HepG2 (cell line): Measurements from ENCODE around the gene LIPT2. TPM values are rescaled to one million over a fixed set of nuclear protein-coding genes. Genes with fewer than 3 reads are reported as not detected.
A peak's percentile ranks its signal among the peaks of the same experiment; 100 is the strongest.

Source experiments
- ARNTL ChIP-seq: sonication (generic); formaldehyde crosslinking; IDR thresholded peaks from 2 replicates; pipeline ENCODE4 v1.4.0; 2020; ENCODE audit warnings: mild to moderate bottlenecking, missing genetic modification reagents
- ESRRA ChIP-seq: sonication (generic); formaldehyde crosslinking; IDR thresholded peaks from 2 replicates; pipeline ENCODE4 v1.5.1; 2020; ENCODE audit warnings: mild to moderate bottlenecking, low read depth, missing genetic modification reagents
- FLYWCH1 ChIP-seq: sonication (generic); formaldehyde crosslinking; IDR thresholded peaks from 2 replicates; pipeline ENCODE4 v1.8.1; 2023; ENCODE audit warnings: mild to moderate bottlenecking, missing genetic modification reagents
- FOXO1 ChIP-seq: sonication (generic); formaldehyde crosslinking; IDR thresholded peaks from 2 replicates; pipeline ENCODE4 v1.4.0; 2020; ENCODE audit warnings: missing genetic modification reagents
- GLI4 ChIP-seq: sonication (generic); formaldehyde crosslinking; IDR thresholded peaks from 2 replicates; pipeline ENCODE4 v1.5.1; 2020; ENCODE audit warnings: missing genetic modification reagents, mild to moderate bottlenecking, moderate library complexity, borderline replicate concordance
- GRHL1 ChIP-seq: sonication (generic); formaldehyde crosslinking; conservative IDR thresholded peaks from 2 replicates; pipeline ENCODE4 v1.8.0; 2022; ENCODE audit warnings: missing genetic modification reagents
- HNRNPL ChIP-seq: fragments of 200-400 bp; formaldehyde crosslinking; IDR thresholded peaks from 2 replicates; pipeline ENCODE4 v1.6.1; 2017; ENCODE audit warnings: mild to moderate bottlenecking, low read depth, low read length
- MLLT10 ChIP-seq: sonication (generic); formaldehyde crosslinking; IDR thresholded peaks from 2 replicates; pipeline ENCODE4 v1.4.0; 2020; ENCODE audit warnings: missing genetic modification reagents
- MYNN ChIP-seq: sonication (generic); formaldehyde crosslinking; IDR thresholded peaks from 2 replicates; pipeline ENCODE4 v1.4.0; 2020; ENCODE audit warnings: mild to moderate bottlenecking, low read depth, missing genetic modification reagents
- NR1H2 ChIP-seq: sonication (generic); formaldehyde crosslinking; IDR thresholded peaks from 2 replicates; pipeline ENCODE4 v1.8.1; 2022; ENCODE audit warnings: low read depth, missing genetic modification reagents, borderline replicate concordance
- PRMT3 ChIP-seq: sonication (generic); formaldehyde crosslinking; IDR thresholded peaks from 2 replicates; pipeline ENCODE4 v1.8.1; 2022; ENCODE audit warnings: low read depth, mild to moderate bottlenecking, moderate library complexity, missing genetic modification reagents, borderline replicate concordance
- SIX1 ChIP-seq: sonication (generic); formaldehyde crosslinking; IDR thresholded peaks from 2 replicates; pipeline ENCODE4 v1.4.0; 2020; ENCODE audit warnings: missing genetic modification reagents, borderline replicate concordance
- SKIL ChIP-seq: sonication (generic); formaldehyde crosslinking; IDR thresholded peaks from 2 replicates; pipeline ENCODE4 v1.8.0; 2022; ENCODE audit warnings: missing genetic modification reagents, mild to moderate bottlenecking, moderate library complexity, borderline replicate concordance
- TMF1 ChIP-seq: sonication (generic); formaldehyde crosslinking; IDR thresholded peaks from 2 replicates; pipeline ENCODE4 v1.8.1; 2022; ENCODE audit warnings: low read depth, missing genetic modification reagents
- TP53 ChIP-seq: sonication (generic); formaldehyde crosslinking; conservative IDR thresholded peaks from 2 replicates; pipeline ENCODE4 v1.4.0; 2020; ENCODE audit warnings: missing genetic modification reagents
- YEATS2 ChIP-seq: sonication (generic); formaldehyde crosslinking; IDR thresholded peaks from 2 replicates; pipeline ENCODE4 v1.4.0; 2020; ENCODE audit warnings: missing genetic modification reagents, borderline replicate concordance
- ZNF20 ChIP-seq: sonication (generic); formaldehyde crosslinking; IDR thresholded peaks from 2 replicates; pipeline ENCODE4 v1.4.0; 2020; ENCODE audit warnings: mild to moderate bottlenecking, moderate library complexity, missing genetic modification reagents
- ZNF280D ChIP-seq: sonication (generic); formaldehyde crosslinking; IDR thresholded peaks from 2 replicates; pipeline ENCODE4 v1.5.1; 2020; ENCODE audit warnings: mild to moderate bottlenecking, missing genetic modification reagents
- ZNF34 ChIP-seq: sonication (generic); formaldehyde crosslinking; IDR thresholded peaks from 2 replicates; pipeline ENCODE4 v1.4.0; 2020; ENCODE audit warnings: mild to moderate bottlenecking, missing genetic modification reagents, borderline replicate concordance
- ZNF350 ChIP-seq: sonication (generic); formaldehyde crosslinking; IDR thresholded peaks from 2 replicates; pipeline ENCODE4 v1.4.0; 2020; ENCODE audit warnings: mild to moderate bottlenecking, low read depth, missing genetic modification reagents, borderline replicate concordance
- ZNF354B ChIP-seq: sonication (generic); formaldehyde crosslinking; IDR thresholded peaks from 2 replicates; pipeline ENCODE4 v1.8.0; 2022; ENCODE audit warnings: mild to moderate bottlenecking, missing genetic modification reagents
- ZNF430 ChIP-seq: sonication (generic); formaldehyde crosslinking; IDR thresholded peaks from 2 replicates; pipeline ENCODE4 v1.9.0; 2021; ENCODE audit warnings: mild to moderate bottlenecking, missing genetic modification reagents
- ZNF652 ChIP-seq: IDR thresholded peaks from 2 replicates; pipeline ENCODE4 v1.6.1; 2016; ENCODE audit warnings: low read depth, borderline replicate concordance
- ZNF713 ChIP-seq: sonication (generic); formaldehyde crosslinking; IDR thresholded peaks from 2 replicates; pipeline ENCODE4 v1.4.0; 2020; ENCODE audit warnings: mild to moderate bottlenecking, missing genetic modification reagents
- polyA plus RNA-seq, 8 experiments: library from polyadenylated mRNA; depleted of rRNA in 3 of 8; stranded (reverse) in 7 of 8; unstranded in 1 of 8; fragments of >200 nt; fragmentation: Illumina TruSeq in 4 of 8; extraction: Trizol in 4 of 8; gene quantifications; 2 replicates each; pipeline versions ENCODE4 v1.2.1 to v1.2.3, GENCODE V29; 2011 to 2016; ENCODE audit warnings: low read depth in 4 of 8, missing spikeins in 1 of 8, mixed read lengths in 1 of 8; ENCODE audit not compliant: insufficient read depth in 1 of 8
- total RNA-seq, 5 experiments: library from RNA; depleted of rRNA; stranded (reverse); fragments of >200 nt; fragmentation: Illumina TruSeq; extraction: Trizol; gene quantifications; 2 replicates each; pipeline ENCODE4 v1.2.3, GENCODE V29; 2016; ENCODE audit warnings: low read depth in 1 of 5

The LIPT2 gene
- total and polyA plus RNA-seq, 2 of the 13 experiments (the other 11 are each of a cell fraction or from before 2014, with no cell fraction given), result 3.0 to 5.6 TPM

GRCh38 chr11:74462009-74462408 lies 31.5 kb downstream of the LIPT2 start (continued):
- 0 out of 2 replicates have a peak, but pooled peaks have one; percentile 54 for TF ChIP-seq YEATS2
- no peak for TF ChIP-seq ZNF34
- TF ChIP-seq GLI4 (CRISPR knock-in tag), result no peak
- no peak for TF ChIP-seq ESRRA (CRISPR knock-in tag)
- TF ChIP-seq TMF1 (CRISPR knock-in tag), result no peak
- TF ChIP-seq ZNF652, result no peak
- TF ChIP-seq ZNF20, result no peak
- no peak for TF ChIP-seq SIX1 (CRISPR knock-in tag)
- TF ChIP-seq ZNF280D (CRISPR knock-in tag), result no peak
- no peak for TF ChIP-seq ZNF713
- no peak for TF ChIP-seq ZNF430
- no peak for TF ChIP-seq HNRNPL
- no peak for TF ChIP-seq ARNTL (CRISPR knock-in tag)
- peak; percentile 48 for TF ChIP-seq FOXO1 (CRISPR knock-in tag)
- peak; percentile 57; the same call in 1 of the 2 replicates for TF ChIP-seq ZNF350
- TF ChIP-seq TP53 (CRISPR knock-in tag), result no peak
- TF ChIP-seq NR1H2 (CRISPR knock-in tag), result no peak
- TF ChIP-seq PRMT3 (CRISPR knock-in tag), result no peak
- no peak for TF ChIP-seq MLLT10 (CRISPR knock-in tag)
- no peak for TF ChIP-seq GRHL1 (CRISPR knock-in tag)
- TF ChIP-seq FLYWCH1, result no peak
- 0 out of 2 replicates have a peak, but pooled peaks have one; percentile 23 for TF ChIP-seq ZNF354B (CRISPR knock-in tag)
- TF ChIP-seq MYNN, result no peak
- TF ChIP-seq SKIL, result no peak
